HFF-Myc (cell line): Measurements from ENCODE around the gene SPHK1.

Source experiments
- DNase-seq: peaks from one replicate; pipeline ENCODE4 v3.0.0-alpha.2; 2011; ENCODE audit warnings: low read depth; ENCODE audit errors: extremely low read depth
- H3K4me3 ChIP-seq: replicated peaks from 2 replicates; pipeline ENCODE4 v1.5.1; 2011; ENCODE audit warnings: low read depth, mild to moderate bottlenecking, control low read depth, low read length
- CTCF ChIP-seq: IDR thresholded peaks from 2 replicates; pipeline ENCODE4 v1.5.1; 2012; ENCODE audit warnings: mild to moderate bottlenecking, low read depth, low read length, control low read depth; ENCODE audit errors: missing control alignments

SPHK1 gene

GRCh38 chr17:76370261-76370993, 14.0 kb upstream of the SPHK1 start:
- TF ChIP-seq CTCF, result peak; percentile 65
- DNase-seq, result peak; percentile 90
- no peak overlapping the region for H3K4me3 ChIP-seq

GRCh38 chr17:76371656-76372628, 12.5 kb upstream of the SPHK1 start:
- no peak overlapping the region for H3K4me3 ChIP-seq
- no peak for TF ChIP-seq CTCF
- peak; percentile 91 for DNase-seq

- DNase-seq, result no peak
- no peak overlapping the region for H3K4me3 ChIP-seq
- no peak for TF ChIP-seq CTCF
Measured at GRCh38 chr17:76376318-76377133, 7.9 kb upstream of the SPHK1 start.

- DNase-seq, result no peak
- H3K4me3 ChIP-seq, result no peak overlapping the region
- no peak for TF ChIP-seq CTCF
Measured at GRCh38 chr17:76378548-76379274, 5.7 kb upstream of the SPHK1 start.

GRCh38 chr17:76379275-76379641, 5.2 kb upstream of the SPHK1 start:
- no peak for DNase-seq
- no peak for TF ChIP-seq CTCF
- H3K4me3 ChIP-seq, result no peak overlapping the region
